Glomerular visceral epithelial cell (primary cell): Measurements from ENCODE around the gene RPS6KL1.

Source experiments
- DNase-seq: peaks from one replicate; pipeline ENCODE4 v3.0.0-alpha.2; 2016; ENCODE audit errors: extremely low spot score

The RPS6KL1 gene

DNA sequence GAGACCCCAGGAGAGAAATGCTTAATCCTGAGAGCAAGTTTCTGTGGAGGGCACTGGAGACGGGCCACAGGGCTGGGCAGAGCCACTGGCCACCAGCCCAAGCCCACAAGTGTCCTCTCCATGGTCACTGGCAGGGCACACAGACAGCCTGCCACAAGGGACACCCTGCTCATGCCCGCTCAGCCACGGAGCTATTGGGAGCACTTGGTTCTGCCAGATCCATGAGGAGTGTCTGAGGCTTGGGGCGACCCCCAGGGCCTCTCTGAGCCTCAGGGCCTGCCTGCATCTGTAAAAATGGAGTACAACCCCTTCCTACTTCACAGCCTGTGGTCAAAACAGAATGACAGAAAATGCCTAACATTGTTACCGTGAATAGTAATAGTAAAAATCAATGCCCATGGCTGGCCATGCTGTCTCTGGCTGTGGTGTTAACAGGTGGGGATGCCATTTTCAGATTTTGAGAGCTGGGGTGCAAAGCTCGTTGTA is 29.2 kb upstream of the RPS6KL1 start:
- DNase-seq = no peak

DNA sequence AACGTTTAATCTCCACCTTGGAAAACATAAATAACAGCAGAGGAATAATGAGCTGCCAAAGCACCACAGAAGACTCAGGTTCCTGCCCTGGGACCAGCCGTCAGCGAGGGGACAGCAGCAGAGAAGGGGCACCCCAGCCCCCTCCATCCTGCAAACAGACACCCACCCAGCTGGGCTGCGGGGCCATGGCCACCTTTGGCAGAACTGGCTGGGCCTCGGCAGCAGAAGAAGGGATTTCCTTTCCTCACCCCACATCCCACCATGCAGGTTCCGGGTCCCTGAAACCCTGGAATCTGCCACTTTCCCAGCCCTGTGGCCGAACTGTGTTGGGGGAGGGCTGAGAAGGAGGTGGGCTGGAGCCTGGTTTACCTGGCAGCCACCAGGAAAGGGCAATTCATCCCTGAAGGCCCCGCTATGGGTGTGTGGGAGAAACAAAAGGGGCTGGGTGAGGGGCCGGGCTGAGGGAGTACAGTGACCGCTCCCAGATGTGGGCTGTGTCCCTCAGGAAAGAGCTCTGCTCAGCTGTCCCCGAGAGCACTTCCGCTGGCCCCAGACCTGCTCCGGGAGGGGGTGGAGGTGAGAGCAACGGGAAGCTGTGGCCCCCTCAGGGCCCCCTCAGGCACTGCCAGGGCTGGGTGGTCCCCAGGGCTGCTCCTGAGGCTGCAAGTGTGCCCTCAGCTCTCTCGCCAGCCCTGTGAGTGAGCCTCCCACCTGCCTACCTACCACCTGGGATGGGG is 28.6 kb upstream of the RPS6KL1 start:
- DNase-seq = no peak

- DNase-seq = no peak
These were observed 27.9 kb upstream of the RPS6KL1 start for GRCh38 chr14:74950795-74951442.

DNA sequence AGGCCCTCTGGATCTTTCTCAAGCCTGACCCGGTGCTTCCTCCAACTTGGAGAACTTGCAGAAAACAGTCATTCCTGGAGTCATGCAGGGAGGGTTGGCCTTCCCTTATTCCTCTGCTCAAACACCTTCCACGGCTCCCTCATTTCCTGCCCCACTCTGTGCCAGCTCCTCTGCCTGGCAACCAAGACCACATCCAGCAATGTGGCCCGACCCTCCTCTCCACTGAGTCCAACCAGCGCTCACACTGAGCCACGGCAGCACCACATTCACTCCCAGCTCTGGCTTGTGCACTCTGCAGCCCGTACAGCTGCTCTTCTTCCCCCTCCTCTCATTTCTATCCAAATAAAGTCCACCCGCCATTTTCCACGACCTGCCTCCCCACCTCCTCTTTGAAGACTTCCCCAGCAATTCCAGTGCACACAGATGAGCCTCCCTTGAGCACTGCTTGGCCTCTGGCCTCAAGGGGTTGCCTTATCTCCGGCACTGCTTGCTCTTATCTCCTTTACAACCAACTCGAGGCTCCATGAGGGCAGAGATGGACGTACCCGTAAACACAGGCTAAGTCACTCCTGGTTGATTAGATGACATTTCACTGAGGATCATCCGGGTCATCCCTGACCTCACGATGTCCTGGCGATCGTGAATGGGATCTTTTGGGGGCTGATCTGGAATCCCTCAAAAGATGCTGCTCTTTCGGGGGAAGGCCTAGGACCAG is 27.0 kb upstream of the RPS6KL1 start:
- no peak for DNase-seq

DNA sequence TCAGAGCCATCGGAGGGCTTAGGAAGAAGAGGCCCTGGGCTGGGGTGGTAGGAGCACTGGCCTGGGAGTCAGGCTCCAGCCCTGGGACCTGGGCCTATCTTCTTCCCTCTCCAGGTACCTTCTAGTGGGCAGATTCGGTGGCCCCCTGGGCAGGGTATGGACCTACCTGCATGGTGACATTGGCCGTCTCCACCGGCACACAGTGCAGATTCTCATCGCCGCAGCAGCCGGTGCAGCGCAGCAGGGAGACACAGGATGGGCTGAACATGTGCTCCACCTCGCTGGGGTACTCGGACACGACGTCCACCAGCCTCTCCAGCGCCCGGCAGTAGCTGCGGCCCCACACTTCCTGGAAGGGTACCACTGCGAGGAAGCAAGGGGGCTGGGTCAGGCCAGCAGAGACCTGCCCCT is 26.1 kb upstream of the RPS6KL1 start:
- no peak for DNase-seq

DNA sequence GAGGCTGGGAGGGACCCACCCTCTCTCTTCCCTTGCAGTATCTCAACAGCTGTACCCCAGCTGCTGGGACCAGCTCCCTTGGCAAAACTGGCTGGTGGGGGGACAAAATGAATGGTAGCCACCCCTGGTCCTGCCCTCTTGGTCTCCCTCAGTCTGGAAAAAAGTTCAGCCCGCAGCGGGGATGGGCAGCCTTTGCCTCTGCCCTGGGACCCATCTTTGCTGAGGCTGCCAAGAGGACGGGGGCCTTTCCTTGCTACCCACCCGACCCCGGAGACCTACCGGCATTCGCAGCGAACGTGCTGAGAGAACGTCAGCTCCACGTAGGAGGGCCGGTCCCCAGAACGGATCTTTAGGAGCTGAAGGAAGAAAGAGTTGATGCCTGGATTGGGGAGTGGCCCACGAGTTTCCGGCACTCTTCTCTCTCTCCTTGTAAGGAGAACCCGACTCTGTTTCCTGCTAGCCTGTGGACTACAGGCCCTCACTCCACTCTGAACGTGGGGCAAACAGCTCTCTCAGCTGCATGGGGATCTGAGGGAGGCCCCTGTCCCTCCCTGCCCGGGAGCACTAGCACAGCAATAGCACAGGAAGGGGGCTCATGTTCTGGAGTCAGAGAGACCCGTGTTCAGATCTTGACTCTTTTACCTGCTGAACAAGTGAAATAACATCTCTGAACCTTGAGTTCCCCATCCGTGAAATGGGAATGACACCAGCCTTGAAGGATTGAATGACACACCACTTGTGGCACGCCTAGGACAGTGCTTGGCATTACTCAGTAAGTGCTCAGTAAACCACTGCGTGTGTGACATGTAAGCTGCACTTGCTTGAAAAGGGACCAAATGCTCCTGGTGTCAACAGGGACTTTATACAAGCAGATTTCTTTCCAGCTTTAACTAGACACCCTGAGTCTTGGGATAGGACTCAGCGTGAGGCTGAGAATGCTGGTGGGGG is 25.4 kb upstream of the RPS6KL1 start:
- DNase-seq = no peak

GRCh38 chr14:74947353-74948227 is 24.5 kb upstream of the RPS6KL1 start:
- no peak for DNase-seq

GRCh38 chr14:74946659-74947281 is 23.7 kb upstream of the RPS6KL1 start:
- DNase-seq = no peak

GRCh38 chr14:74945852-74946658 is 23.0 kb upstream of the RPS6KL1 start:
- peak; percentile 74 for DNase-seq

DNA sequence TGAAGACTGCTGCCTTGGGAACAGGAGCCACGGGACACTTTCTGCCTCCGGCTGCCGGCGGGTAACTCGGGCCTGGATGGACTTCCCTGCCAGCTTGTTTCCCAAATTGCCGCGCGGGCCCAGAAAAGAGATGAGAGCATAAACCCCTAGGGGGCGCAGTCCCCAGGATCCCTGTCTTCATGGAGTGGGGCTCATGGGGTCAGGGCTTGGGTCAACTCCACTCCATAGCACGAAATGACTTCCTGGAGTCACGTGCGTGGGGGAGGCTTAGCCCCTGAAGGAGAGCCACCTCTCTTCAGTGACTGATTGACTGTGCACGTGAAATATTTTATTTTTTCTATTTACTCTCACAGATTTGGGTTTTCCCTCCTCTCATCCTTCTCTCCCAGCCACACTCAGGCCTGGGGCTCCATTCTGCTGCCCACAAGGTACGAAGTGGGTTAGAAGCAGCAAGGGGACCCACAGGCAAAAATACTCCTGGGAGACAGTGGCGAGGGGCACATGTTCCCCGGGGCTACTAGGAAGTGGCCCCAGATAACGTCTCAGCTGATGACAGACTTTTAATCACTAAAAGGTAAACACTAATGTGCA is 22.3 kb upstream of the RPS6KL1 start:
- DNase-seq = peak; percentile 33

GRCh38 chr14:74942608-74943007 is 19.5 kb upstream of the RPS6KL1 start:
- no peak for DNase-seq

GRCh38 chr14:74942181-74942580 is 19.1 kb upstream of the RPS6KL1 start:
- no peak for DNase-seq

- DNase-seq = peak; percentile 31
These were observed 18.6 kb upstream of the RPS6KL1 start for GRCh38 chr14:74941676-74942097.

- DNase-seq = no peak
These were observed 18.0 kb upstream of the RPS6KL1 start for GRCh38 chr14:74940956-74941565.

DNA sequence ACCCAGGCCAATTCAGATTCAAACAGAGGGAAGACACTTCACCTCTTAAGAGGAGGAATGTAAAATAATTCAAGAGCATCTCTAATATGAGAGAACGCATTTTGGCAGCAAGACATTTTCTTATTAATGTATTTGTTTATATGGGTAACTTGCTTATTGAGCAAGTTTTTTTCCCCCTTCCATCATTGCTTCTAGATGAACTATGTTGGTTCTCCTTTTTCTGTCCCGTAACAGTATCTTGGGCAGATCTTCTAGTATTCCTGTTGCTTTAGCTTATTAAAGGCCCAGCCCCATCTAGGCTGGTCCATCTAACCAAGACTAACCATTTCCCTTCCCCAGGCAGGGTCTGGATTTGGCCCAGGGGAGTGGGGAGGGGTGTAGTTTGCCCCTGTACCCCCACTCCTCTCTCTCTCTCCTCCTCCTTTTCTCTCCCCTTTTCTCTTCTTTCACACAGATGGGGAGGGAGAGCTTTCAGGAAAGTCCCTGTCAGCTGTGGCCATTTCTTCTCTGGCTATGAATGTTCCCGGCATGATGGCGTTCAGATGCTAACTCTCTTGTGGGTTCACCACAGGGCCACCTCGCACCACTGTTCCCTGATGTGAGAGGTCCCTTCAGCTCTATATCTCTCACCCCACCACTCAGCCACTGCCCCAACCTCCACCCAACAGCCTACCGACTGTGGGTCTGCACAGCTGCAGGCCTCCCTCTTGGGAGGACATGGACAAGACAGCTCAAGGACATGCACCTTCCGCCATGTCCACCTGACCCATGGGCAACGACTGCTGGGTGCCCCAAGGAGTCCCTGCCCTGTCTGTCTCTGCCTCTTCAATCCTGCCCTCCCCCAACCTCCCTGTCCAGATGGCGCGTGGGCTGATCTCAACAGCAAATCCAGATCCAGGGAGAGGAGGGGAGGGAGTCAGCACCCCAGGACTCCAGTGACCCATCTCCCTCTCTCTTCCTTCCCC is 15.8 kb upstream of the RPS6KL1 start:
- DNase-seq = no peak

GRCh38 chr14:74937171-74937570 is 14.1 kb upstream of the RPS6KL1 start:
- no peak for DNase-seq

- DNase-seq = no peak
These were observed 13.7 kb upstream of the RPS6KL1 start for GRCh38 chr14:74936731-74937130.
